ENCODE data around the gene ROBO1.

DNA sequence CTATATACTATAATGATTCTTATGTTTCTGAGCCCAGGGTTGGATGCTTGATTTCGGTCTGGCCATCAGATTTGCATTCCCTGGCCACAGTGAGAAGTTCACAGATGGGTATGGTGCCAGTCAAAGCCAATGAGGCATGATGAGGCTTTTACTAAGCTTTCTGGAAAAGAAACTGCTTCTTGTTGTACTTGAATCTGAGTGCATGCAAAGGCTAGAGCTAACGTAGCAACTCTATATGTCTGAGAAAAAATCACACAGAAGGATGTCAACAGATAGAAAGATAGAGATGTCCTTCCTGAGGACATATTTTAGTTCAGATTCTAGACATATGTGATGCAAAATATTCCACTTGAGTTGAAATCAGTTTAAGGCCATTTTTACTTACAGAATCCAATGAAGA is 608.1 kb downstream of the ROBO1 start:
- TF ChIP-seq, protein P1, sequence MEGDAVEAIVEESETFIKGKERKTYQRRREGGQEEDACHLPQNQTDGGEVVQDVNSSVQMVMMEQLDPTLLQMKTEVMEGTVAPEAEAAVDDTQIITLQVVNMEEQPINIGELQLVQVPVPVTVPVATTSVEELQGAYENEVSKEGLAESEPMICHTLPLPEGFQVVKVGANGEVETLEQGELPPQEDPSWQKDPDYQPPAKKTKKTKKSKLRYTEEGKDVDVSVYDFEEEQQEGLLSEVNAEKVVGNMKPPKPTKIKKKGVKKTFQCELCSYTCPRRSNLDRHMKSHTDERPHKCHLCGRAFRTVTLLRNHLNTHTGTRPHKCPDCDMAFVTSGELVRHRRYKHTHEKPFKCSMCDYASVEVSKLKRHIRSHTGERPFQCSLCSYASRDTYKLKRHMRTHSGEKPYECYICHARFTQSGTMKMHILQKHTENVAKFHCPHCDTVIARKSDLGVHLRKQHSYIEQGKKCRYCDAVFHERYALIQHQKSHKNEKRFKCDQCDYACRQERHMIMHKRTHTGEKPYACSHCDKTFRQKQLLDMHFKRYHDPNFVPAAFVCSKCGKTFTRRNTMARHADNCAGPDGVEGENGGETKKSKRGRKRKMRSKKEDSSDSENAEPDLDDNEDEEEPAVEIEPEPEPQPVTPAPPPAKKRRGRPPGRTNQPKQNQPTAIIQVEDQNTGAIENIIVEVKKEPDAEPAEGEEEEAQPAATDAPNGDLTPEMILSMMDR (IDR thresholded peaks at IDR 0.05) = no peak
- no peak for TF ChIP-seq POLR2A (IDR thresholded peaks at IDR 0.05)
- TF ChIP-seq POLR2AphosphoS5 (IDR thresholded peaks at IDR 0.05; ENCODE audit: insufficient read depth in 1 of 2, low read depth in 1 of 2) = no peak

Measured in vagina (tissue), 2 donors.